WERI-Rb-1 (cell line): ENCODE data around the gene PURA.

ENCODE experiments used
- DNase-seq: peaks from one replicate; pipeline ENCODE4 v3.0.0-alpha.2; 2020
- H3K27ac ChIP-seq: fragments of 250-450 bp; sonication (Bioruptor Pico); 2 replicates; pipeline ENCODE4 v1.5.1; 2020; ENCODE audit warnings: mild to moderate bottlenecking, moderate library complexity
- H3K27me3 ChIP-seq: fragments of 250-450 bp; sonication (Bioruptor Pico); 2 replicates; pipeline ENCODE4 v1.5.1; 2021; ENCODE audit warnings: mild to moderate bottlenecking, low read depth, moderate library complexity; ENCODE audit not compliant: insufficient read depth, severe bottlenecking
- H3K36me3 ChIP-seq: fragments of 250-450 bp; sonication (Bioruptor Pico); 2 replicates; pipeline ENCODE4 v1.5.1; 2020; ENCODE audit warnings: mild to moderate bottlenecking, moderate library complexity
- H3K4me3 ChIP-seq: 2 replicates; pipeline ENCODE4 v1.5.1; 2011; ENCODE audit warnings: low read depth, mild to moderate bottlenecking, control low read depth, low read length
- H3K9me3 ChIP-seq: fragments of 250-450 bp; sonication (Bioruptor Pico); 2 replicates; pipeline ENCODE4 v1.5.1; 2021; ENCODE audit warnings: mild to moderate bottlenecking, moderate library complexity; ENCODE audit not compliant: severe bottlenecking
- CTCF ChIP-seq: IDR thresholded peaks from 2 replicates; pipeline ENCODE4 v1.5.1; 2011; ENCODE audit warnings: low read depth, mild to moderate bottlenecking, control low read depth, inconsistent platforms, low read length

Gene PURA

GRCh38 chr5:140094889-140095288 is 19.0 kb upstream of the PURA start:
- DNase-seq: no peak
- no peaks in the 10 kb centered on the region for H3K36me3 ChIP-seq
- H3K27me3 ChIP-seq: no peaks in the 10 kb centered on the region
- no peak for TF ChIP-seq CTCF
- no peak overlapping the region for H3K27ac ChIP-seq
- peaks cover 6% of the 10 kb centered on the region for H3K9me3 ChIP-seq
- H3K4me3 ChIP-seq: no peak overlapping the region

DNA sequence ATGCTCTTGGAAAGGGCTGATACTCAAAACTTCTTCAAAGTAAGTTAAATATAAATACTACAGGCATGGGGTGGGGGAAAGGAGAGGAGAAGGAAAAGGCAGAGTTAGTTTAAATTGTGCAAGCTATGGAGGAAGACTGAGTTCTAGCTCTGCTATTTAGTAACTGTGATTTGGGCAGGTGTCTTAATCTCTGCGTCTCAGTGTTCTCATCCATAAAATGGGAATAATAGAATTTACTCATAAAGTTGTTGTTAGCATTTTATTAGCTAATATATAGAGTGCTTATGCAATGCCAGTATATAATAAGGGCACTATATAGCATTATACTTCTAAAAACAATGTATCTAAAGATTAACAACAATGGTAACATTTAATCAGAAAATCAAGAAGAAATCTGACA is 12.7 kb upstream of the PURA start:
- Histone ChIP-seq H3K4me3 (no peak overlapping the region), H3K27ac (no peak overlapping the region), H3K27me3 (no peaks in the 10 kb centered on the region), H3K9me3 (no peaks in the 10 kb centered on the region), H3K36me3 (no peaks in the 10 kb centered on the region)
- DNase-seq: no peak
- no peak for TF ChIP-seq CTCF

GRCh38 chr5:140103154-140103553 is 10.8 kb upstream of the PURA start:
- no peak for TF ChIP-seq CTCF
- DNase-seq: no peak
- Histone ChIP-seq H3K4me3 (no peak overlapping the region), H3K27me3 (no peaks in the 10 kb centered on the region), H3K9me3 (no peaks in the 10 kb centered on the region), H3K27ac (no peak overlapping the region), H3K36me3 (no peaks in the 10 kb centered on the region)

DNA sequence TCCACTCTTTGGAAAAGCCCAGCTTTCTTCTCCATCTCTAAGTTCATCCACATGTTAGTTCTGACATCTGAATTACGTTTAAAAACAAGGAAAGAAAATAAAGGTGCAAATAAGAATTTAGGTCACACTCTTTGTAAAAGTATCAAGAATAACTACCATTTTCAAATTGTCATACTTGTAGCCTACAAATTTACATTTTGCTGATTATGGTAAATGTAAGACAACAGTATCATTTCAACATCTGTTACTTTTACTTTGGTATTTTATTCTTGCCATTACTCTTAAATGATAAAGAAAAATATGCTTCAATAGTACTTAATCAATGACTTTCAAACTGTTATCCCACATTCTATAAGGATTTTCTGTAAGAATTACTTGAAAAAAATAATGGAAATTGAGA is 9.8 kb upstream of the PURA start:
- H3K36me3 ChIP-seq: no peaks in the 10 kb centered on the region
- no peak for TF ChIP-seq CTCF
- H3K27ac ChIP-seq: no peak overlapping the region
- H3K9me3 ChIP-seq: no peaks in the 10 kb centered on the region
- no peaks in the 10 kb centered on the region for H3K27me3 ChIP-seq
- DNase-seq: no peak
- no peak overlapping the region for H3K4me3 ChIP-seq

GRCh38 chr5:140106101-140106500 is 7.8 kb upstream of the PURA start:
- no peak for DNase-seq
- H3K4me3 ChIP-seq: no peak overlapping the region
- H3K9me3 ChIP-seq: no peaks in the 10 kb centered on the region
- no peaks in the 10 kb centered on the region for H3K27me3 ChIP-seq
- no peak for TF ChIP-seq CTCF
- no peak overlapping the region; the same call in 1 of the 2 replicates for H3K27ac ChIP-seq
- no peaks in the 10 kb centered on the region for H3K36me3 ChIP-seq

DNA sequence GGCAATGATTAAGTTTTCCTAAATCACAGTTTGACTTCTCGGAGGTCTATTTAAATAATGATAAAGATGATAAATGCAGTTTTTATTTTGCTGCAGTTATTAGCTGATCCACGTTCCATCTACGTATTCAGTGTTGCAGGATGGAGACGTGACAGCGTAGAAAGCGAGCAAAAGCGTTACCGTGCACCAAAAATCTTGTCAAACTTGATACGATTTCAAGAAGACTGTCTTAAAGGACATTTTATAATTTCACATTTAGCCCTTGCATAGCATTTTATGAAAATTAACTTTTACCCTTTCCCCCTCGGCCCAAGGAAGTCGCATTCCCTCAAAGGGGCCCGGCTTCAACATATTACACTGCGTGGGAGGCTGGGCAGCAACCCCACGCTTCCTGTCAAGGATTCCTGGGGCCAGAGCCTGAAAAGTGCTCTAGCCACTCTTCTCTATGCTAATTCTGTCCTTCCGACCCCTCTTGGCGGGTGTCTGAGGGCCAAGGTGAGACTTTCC is 7.1 kb upstream of the PURA start:
- H3K9me3 ChIP-seq: no peaks in the 10 kb centered on the region
- H3K4me3 ChIP-seq: peak overlapping the region; percentile 68
- DNase-seq: no peak
- no peaks in the 10 kb centered on the region for H3K36me3 ChIP-seq
- H3K27ac ChIP-seq: peak overlapping the region; percentile 97
- no peak for TF ChIP-seq CTCF
- no peaks in the 10 kb centered on the region for H3K27me3 ChIP-seq
